C4-2B (cell line): Measurements from ENCODE around the gene GPR180.

Experiments
- ZFX ChIP-seq: fragments of 450-650 bp; IDR thresholded peaks from 2 replicates; pipeline ENCODE4 v1.6.1; 2017
- TF ChIP-seq, protein P1 (sequence below): fragments of 450-650 bp; conservative IDR thresholded peaks from 2 replicates; pipeline ENCODE4 v1.5.1; 2017; ENCODE audit warnings: mild to moderate bottlenecking

DNA sequence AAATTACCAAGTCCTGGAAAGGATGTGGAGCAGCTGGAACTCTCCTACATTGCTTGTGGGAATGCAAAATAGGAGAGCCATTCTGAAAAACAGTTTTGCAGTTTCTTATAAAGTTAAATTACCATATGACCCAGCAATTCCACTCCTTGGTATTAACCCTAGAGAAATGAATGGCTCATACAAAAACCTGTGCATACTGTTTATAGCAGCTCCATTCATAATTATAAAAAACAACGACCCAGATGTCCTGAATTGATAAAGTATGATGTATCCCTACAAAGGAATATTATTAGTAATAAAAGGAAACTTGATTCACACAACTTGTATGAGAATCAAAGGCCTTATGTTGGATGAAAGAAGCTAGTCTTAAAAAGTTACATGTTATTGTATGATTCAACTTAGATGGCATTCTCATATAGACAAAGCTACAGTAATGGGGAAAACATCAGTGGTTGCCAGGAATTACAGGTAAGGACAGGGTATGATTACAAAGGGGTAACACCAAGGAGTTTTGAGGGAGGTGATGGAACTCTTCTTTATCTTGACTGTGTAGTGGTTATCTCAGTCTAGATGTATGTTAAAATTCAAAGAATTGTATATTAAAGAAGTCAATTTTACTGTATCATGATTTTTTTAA is 35.4 kb downstream of the GPR180 start:
- TF ChIP-seq, protein P1, sequence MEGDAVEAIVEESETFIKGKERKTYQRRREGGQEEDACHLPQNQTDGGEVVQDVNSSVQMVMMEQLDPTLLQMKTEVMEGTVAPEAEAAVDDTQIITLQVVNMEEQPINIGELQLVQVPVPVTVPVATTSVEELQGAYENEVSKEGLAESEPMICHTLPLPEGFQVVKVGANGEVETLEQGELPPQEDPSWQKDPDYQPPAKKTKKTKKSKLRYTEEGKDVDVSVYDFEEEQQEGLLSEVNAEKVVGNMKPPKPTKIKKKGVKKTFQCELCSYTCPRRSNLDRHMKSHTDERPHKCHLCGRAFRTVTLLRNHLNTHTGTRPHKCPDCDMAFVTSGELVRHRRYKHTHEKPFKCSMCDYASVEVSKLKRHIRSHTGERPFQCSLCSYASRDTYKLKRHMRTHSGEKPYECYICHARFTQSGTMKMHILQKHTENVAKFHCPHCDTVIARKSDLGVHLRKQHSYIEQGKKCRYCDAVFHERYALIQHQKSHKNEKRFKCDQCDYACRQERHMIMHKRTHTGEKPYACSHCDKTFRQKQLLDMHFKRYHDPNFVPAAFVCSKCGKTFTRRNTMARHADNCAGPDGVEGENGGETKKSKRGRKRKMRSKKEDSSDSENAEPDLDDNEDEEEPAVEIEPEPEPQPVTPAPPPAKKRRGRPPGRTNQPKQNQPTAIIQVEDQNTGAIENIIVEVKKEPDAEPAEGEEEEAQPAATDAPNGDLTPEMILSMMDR = no peak
- TF ChIP-seq ZFX = no peak
